HG03045 (cell line): Measurements from ENCODE around the gene WFDC1.
"Not testable (repeated sequence)": the region's sequence is repeated elsewhere in the genome, so short reads cannot be mapped to it uniquely, and the experiment has no call there.

Source experiments
- ATAC-seq: cut with Tn5 transposase; IDR thresholded peaks from one replicate; pipeline ENCODE4 v1.9.1; 2021; ENCODE audit warnings: mild to moderate bottlenecking, moderate library complexity; ENCODE audit not compliant: unreplicated experiment

WFDC1 gene

DNA sequence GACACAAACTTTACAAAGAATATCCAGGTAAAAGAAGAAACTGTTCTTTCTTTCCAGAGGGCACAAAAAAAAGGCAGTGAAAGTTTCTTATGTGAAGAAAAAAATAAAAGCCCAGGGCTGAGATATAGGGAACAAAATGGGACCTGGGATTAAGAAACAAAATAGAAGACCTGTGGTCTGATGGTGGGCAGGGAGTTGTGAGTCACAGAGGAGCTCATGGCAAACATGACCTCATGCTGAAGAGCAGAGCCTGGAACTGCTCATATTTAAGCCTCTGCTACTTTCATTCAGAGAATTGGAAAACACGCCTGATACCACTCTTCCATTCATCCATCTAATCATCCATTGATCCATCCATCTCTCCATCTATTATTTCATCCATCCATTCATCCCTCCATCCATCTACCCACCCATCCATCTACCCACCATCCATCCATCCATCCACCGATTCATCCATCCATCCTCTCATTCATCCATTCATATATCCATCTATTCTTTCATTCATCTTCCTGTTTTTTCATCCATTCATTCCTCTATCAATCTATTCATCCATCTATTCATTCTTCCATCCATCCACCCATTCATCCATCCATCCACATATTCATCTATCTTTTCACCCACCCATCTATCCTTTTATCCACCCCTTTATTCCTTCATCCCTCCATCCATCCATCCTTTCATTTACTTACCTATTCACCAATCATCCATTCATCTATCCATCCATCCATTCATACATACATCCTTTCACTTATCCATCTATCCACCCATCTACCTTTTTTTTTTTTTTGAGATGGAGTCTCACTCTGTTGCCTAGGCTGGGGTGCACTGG lies 30.0 kb downstream of the WFDC1 start:
- ATAC-seq, result no peak

DNA sequence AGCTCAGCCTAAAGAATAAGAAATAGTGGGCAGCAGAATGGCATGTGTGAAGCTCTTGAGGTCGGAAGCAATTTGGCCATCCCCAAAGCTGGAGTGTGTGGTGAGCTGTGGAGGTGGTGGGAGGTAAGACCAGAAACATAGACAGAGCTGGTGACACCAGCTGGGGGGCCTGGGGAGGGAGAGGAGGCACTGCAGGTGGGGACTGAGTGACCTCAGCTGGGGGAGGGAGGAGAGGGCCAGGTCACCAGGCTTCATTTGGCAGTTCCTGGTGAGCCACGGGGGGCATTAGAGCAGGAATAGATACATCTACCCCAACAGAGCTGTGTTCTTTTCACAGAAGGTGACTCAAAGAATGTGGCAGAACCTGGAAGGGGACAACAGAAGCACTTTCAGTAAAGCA lies 31.9 kb downstream of the WFDC1 start:
- ATAC-seq, result no peak

GRCh38 chr16:84327926-84328505 lies 33.3 kb downstream of the WFDC1 start:
- no peak for ATAC-seq

DNA sequence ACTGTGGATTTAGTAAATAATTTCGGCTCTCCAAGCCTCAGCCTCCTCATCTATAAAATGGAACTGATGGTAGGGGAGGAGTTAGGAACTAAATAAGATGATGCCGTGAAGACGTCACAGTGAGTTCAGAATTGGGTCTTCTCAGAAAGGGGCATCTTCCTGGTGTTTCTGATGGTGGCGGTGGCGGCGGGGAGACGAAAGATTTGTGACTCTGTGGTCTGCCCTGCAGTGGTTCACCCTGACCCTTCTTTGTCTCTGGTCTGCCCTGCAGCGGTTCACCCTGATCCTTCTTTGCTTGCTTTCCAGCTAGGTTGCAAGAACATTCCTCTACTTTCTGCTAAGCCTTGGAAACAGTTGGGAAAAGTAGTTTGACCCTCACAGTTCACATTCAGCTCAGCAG lies 34.3 kb downstream of the WFDC1 start:
- ATAC-seq, result no peak

GRCh38 chr16:84329843-84330684 lies 35.4 kb downstream of the WFDC1 start:
- no peak for ATAC-seq

DNA sequence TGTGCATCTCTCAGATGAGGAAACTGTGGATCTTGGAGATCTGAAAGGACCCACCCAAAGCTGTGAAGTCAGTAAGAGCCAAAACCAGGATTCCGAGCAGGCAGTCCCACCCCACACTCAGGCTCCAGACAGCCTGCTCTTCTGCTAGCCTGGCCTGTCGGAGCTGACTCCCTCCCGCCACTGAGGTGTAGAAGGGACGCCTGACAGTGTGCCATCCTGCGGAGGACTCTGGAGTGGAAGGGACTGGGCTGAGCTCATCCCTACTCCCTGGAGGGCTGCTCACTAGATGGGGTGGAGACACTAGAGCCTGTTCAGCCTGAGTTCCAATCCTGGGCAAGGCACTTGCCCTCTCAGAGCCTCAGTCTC lies 36.0 kb downstream of the WFDC1 start:
- no peak for ATAC-seq

DNA sequence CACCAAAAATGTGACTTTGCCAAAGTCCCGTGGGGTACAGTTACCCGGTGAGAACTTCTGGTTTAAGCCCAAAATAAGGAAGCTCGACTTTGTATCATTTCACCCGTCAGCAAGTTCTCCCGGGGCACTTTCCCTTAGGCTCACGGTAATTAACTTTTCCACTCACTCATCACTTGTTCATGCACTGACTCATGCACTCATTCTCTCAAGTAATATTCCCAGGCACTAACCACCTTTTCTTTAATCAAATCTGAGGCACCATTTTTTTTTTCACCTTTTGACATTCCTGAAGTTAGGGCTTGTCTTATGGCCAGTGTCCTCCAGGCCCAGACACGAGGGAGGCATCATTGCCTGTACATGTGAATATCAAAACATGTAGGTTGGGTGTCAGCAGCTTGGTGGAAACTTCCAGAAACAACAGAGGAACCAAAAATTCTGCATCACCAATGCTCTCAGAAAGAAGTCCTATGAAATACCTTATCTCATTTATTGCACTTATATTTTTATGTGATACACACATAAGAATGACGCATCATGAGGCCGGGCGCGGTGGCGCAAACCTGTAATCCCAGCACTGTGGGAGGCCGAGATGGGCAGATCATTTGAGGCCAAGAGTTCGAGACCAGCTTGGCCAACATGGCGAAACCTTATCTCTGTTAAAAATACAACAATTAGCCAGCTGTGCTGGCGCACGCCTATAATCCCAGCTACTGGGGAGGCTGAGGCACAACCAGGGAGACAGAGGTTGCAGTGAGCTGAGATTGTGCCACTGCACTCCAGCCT lies 37.5 kb downstream of the WFDC1 start:
- ATAC-seq, result no peak

DNA sequence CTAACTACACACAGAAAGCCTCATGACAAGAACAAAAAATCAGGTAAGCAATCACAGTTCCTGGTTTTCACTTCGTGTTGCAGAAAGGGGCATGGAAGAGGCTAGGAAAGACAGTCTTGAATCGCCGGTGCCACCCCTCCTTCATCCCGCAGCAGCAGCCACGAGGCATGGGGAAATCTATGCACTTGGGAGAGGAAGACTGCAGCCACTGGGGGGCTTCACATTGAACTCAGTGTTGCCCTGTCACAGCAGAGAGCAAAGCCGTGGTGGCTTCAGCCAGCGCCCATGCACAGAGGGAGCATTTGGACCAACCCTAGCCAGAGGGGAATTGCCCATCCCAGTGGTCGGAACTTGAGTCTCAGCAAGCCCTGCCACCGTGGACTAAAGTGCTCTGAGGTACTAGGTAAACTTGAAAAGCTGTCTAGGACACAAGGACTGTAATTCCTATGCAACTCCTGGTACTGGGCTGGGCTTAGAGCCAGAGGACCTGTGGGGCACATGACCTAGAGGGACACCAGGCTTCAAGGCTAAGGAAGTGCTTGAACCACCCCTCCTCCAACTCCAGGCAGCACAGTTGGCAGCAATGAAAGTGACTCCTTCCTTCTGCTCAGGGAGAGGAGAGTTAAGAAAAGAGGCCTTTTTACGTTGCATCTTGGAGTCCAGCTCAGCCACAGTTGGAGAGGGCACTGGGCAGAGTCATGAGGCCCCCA lies 38.5 kb downstream of the WFDC1 start:
- no peak for ATAC-seq

GRCh38 chr16:84334058-84334457 lies 39.4 kb downstream of the WFDC1 start:
- ATAC-seq, result no peak

DNA sequence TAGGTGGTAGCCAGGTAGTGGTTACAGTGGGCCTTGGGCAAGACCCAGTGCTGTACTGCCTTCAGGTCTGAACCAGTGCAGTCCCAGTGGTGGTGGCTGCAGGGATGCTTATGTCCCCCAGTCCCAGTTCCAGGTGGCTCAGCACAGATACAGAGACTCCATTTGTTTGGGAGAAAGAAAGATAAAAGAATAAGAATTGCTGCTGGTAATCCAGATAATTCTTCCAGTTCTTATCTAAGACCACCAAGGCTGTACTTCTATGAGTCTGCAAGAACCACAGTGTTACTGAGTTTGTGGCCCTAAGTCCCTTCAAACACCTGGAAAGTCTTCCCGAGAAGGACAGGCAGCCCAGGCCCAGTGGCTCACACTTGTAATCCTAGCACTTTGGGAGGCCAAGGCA lies 39.8 kb downstream of the WFDC1 start:
- no peak for ATAC-seq

GRCh38 chr16:84337236-84337635 lies 42.6 kb downstream of the WFDC1 start:
- not testable (repeated sequence) for ATAC-seq

DNA sequence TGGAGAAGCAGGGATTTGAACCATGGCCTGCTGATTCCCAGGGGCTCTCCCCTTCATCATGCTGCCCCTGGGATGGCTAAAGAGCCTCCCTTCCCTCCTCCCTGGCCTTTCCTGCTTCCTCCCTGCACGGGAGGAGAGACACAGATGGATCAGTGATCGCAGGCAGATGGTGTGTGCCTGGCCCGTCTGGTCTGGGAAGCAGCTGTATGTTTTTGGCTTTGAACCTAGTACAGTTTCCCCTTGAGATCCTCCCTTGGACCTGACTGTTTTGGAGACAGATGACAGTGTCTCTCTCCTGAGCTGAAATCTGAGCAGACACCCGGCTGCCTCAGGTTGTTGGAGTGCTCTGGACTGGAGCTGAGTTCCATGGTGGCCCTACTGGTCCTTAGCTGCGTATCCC lies 44.6 kb downstream of the WFDC1 start:
- ATAC-seq, result no peak

DNA sequence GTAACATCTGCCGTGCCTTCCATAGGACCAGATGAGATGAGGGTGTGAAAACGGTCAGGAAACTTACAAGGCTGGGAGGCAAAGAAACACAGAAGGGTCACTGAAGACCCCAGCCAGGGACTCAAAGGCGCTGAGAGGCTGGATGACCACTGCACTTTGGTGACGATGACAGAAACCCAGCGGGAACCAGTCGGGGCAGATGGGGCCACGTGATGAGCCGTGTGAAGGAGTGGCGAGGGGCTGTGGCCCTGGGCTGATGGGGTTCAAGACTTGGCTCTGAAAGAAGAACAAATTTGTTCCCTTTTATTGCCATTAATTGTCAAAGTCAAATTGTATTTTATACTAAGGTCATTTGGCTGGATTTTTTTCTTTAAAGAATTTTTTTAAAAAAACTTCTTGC lies 45.1 kb downstream of the WFDC1 start:
- ATAC-seq, result no peak

DNA sequence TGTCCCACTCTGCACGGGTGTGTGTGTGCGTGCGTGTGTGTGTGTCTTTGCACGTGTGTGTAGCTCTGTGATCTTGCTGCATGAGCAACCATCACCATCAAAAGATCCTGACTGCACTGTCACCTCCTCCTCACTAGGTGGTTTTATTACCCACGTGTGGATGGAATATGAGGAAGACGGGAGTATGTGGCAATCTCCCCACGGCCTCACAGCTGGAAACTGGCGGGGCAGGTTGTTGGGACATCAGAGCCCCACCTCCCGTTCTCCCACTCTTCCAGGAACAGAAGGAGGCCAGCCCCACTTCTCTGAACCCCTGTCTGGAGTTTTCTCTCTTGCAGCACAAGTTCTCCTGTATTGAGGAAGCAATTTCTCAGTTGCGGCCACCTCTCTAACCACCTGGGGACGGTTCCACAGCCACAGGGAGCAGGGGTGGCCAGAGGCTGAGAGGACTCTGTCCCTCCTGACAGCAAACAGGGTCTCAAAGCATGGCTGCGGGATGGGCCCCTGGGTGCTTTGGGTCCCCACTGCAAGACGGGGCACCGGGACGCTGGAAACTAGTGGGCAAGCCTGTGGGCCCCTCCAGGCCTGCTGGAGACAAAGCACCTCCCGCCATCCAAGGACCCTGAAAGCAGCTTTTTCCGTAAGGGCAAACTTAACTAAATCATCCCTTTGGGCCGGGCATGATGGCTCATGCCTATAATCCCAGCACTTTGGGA lies 45.8 kb downstream of the WFDC1 start:
- ATAC-seq, result no peak

GRCh38 chr16:84341528-84342295 lies 47.0 kb downstream of the WFDC1 start:
- no peak for ATAC-seq

GRCh38 chr16:84343800-84344199 lies 49.1 kb downstream of the WFDC1 start:
- ATAC-seq, result not testable (repeated sequence)

DNA sequence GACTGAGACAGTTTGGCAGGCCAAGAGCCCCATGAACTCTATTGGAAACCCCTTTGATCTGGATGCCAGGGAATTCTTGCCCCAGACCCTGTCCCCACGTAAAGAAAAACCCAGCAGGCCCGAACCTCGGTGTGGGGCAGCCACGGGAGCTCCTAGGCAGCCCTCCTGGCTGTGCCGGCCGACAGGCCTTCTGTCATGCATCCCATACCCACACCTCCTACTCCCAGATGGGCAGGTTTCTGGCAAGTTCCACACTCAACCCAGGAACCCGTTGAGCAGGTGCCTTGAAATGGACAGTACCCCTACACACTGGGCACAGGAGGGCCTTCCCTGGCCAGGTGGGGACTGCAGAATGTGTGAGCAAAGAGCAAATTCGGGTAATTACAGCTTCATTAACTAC lies 50.1 kb downstream of the WFDC1 start:
- ATAC-seq, result no peak

GRCh38 chr16:84347161-84347560 lies 52.5 kb downstream of the WFDC1 start:
- ATAC-seq, result no peak

DNA sequence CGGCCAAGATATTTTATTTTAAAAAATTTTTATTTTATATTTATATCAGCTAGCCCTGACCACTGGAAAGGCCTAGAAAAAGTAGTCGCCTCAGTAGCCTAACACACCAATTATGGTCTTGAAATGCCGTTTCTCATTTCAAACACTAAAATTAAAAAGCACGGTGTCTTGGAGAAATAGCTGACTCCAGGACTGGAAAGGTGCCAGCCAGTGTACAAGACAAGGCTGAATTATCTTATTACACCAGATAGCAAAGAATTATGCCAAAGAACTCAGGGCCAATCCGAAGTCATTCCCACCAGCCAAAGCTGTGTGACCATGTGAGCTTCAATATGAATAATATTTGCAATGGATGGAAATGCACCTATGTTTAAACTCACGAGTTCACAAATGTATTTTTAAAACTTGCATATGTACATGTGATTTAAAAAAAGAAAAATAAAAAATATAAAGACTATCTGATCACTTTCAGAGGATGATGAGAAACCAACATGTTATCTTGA lies 53.8 kb downstream of the WFDC1 start:
- no peak for ATAC-seq
